WERI-Rb-1 (cell line): ENCODE results near the gene IFI44L.

Experiments
- DNase-seq: peaks from one replicate; pipeline ENCODE4 v3.0.0-alpha.2; 2020
- H3K27ac ChIP-seq: fragments of 250-450 bp; sonication (Bioruptor Pico); 2 replicates; pipeline ENCODE4 v1.5.1; 2020; ENCODE audit warnings: mild to moderate bottlenecking, moderate library complexity
- H3K27me3 ChIP-seq: fragments of 250-450 bp; sonication (Bioruptor Pico); 2 replicates; pipeline ENCODE4 v1.5.1; 2021; ENCODE audit warnings: mild to moderate bottlenecking, low read depth, moderate library complexity; ENCODE audit not compliant: insufficient read depth, severe bottlenecking
- H3K36me3 ChIP-seq: fragments of 250-450 bp; sonication (Bioruptor Pico); 2 replicates; pipeline ENCODE4 v1.5.1; 2020; ENCODE audit warnings: mild to moderate bottlenecking, moderate library complexity
- H3K4me3 ChIP-seq: 2 replicates; pipeline ENCODE4 v1.5.1; 2011; ENCODE audit warnings: low read depth, mild to moderate bottlenecking, control low read depth, low read length
- H3K9me3 ChIP-seq: fragments of 250-450 bp; sonication (Bioruptor Pico); 2 replicates; pipeline ENCODE4 v1.5.1; 2021; ENCODE audit warnings: mild to moderate bottlenecking, moderate library complexity; ENCODE audit not compliant: severe bottlenecking
- CTCF ChIP-seq: IDR thresholded peaks from 2 replicates; pipeline ENCODE4 v1.5.1; 2011; ENCODE audit warnings: low read depth, mild to moderate bottlenecking, control low read depth, inconsistent platforms, low read length

The IFI44L gene

DNA sequence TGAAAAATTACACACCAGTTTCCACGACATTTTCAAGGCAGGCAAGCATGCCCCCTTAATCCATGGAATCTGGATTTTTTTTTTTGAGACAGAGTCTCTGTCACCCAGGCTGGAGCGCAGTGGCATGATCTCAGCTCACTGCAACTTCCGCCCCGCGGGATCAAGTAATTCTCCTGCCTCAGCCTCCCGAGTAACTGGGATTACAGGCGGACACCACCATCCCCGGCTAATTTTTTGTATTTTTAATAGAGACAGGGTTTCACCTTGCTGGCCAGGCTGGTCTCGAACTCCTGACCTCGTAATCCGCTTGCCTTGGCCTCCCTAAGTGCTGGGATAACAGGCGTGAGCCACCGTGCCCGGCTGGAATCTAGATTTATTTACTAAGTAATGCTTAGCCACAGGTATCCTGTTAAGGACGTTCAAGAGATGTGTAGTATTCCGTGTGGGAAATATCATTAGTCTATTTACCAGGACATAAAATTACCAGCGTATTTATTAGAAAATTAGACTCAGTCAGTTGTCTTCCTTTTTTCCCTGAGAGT lies 31.8 kb downstream of the IFI44L start:
- Histone ChIP-seq H3K4me3 (no peak overlapping the region), H3K36me3 (no peaks in the 10 kb centered on the region), H3K9me3 (peaks cover 4% of the 10 kb centered on the region), H3K27ac (no peak overlapping the region), H3K27me3 (no peaks in the 10 kb centered on the region)
- no peak for DNase-seq
- no peak for TF ChIP-seq CTCF

DNA sequence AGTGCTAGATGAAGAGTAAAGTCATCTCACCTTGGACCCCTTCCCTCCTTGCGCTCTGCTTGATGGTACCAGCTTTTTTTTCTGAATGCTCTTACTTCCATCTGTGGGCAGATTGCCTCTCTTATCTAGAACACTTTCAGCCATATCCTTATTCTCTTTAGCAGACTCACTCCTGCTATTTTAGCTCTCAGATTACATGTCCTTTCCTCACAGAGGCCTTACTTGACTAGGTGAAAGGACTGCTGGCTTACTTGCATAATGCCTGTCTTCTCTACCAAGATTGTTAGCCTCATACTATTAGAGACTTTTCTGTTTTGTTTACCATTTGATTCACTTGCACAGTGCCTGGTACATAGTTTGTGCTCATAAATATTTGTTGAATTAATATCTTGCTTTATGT lies 38.7 kb downstream of the IFI44L start:
- no peak for TF ChIP-seq CTCF
- Histone ChIP-seq H3K4me3 (no peak overlapping the region), H3K9me3 (no peaks in the 10 kb centered on the region), H3K27me3 (no peaks in the 10 kb centered on the region), H3K27ac (no peak overlapping the region), H3K36me3 (no peaks in the 10 kb centered on the region)
- no peak for DNase-seq

GRCh38 chr1:78663923-78664322 lies 43.7 kb downstream of the IFI44L start:
- Histone ChIP-seq H3K4me3 (no peak overlapping the region), H3K9me3 (no peaks in the 10 kb centered on the region), H3K27me3 (no peaks in the 10 kb centered on the region), H3K27ac (no peak overlapping the region), H3K36me3 (no peaks in the 10 kb centered on the region)
- TF ChIP-seq CTCF = no peak
- no peak for DNase-seq

GRCh38 chr1:78664763-78665162 lies 44.5 kb downstream of the IFI44L start:
- DNase-seq = no peak
- no peak overlapping the region for H3K27ac ChIP-seq
- H3K9me3 ChIP-seq = no peaks in the 10 kb centered on the region
- TF ChIP-seq CTCF = no peak
- no peaks in the 10 kb centered on the region for H3K27me3 ChIP-seq
- H3K4me3 ChIP-seq = no peak overlapping the region
- no peaks in the 10 kb centered on the region for H3K36me3 ChIP-seq

- DNase-seq = peak; percentile 54
- no peak overlapping the region for H3K27ac ChIP-seq
- no peak overlapping the region for H3K4me3 ChIP-seq
- H3K27me3 ChIP-seq = no peaks in the 10 kb centered on the region
- no peaks in the 10 kb centered on the region for H3K36me3 ChIP-seq
- H3K9me3 ChIP-seq = no peaks in the 10 kb centered on the region
- TF ChIP-seq CTCF = no peak
Observed at GRCh38 chr1:78665809-78666208, 45.6 kb downstream of the IFI44L start.

DNA sequence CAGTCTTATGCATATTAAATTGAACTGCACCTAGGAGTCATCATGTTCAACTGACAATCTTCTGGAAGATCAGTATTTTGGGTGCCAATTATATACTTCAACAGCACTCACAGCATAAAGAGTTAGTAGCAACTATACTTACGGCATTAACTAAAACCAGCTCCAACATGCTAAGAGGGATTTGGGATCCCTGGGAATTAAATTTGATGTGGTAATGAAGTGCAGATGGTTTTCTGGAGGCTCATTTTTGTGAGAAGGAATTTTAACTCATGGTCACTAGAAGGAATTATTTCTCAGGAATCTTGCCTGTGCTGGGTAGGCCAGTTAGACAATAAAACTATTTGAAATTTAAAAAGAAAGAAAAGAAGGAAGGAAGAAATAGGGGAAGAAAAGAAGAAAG lies 47.7 kb downstream of the IFI44L start:
- DNase-seq = no peak
- no peaks in the 10 kb centered on the region for H3K36me3 ChIP-seq
- no peak for TF ChIP-seq CTCF
- peak overlapping the region; percentile 63 for H3K27ac ChIP-seq
- H3K9me3 ChIP-seq = no peaks in the 10 kb centered on the region
- no peaks in the 10 kb centered on the region for H3K27me3 ChIP-seq
- no peak overlapping the region for H3K4me3 ChIP-seq
